ENCODE measurements around the gene RGS16. TPM values are rescaled to one million over a fixed set of nuclear protein-coding genes. Genes with fewer than 3 reads are reported as not detected.

The RGS16 gene
- total and polyA plus RNA-seq, 8 donors: 3.5 to 11.0 (median 6.3) TPM

DNA sequence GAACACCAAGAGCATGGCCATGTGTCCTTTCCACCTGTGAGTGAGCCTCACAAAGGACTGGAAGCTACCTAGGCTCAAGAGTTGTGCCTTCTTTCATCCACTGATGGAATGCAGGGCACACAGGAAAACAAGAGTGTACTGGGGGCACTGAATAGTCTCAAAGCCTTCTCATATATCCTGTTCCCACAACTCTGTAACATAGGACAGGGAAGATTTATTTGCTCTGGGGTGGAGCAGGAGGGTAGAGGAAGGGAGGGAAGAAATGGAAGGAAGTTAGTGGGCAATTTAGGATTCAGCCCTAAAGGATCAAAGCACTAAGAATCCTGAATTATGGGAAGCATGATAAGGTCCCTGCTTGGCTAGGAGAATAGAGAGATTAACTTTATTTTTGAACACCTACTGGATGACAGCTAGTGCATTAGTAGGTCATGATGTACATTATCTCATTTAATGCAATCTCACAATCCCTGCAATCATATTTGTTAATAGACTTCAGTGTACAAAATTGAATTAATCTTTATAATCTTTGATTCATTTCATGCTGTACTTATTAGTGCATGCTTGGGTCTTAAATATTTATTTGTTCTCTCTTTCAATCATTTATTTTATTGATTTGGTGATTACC lies 27.0 kb upstream of the RGS16 start:
- Histone ChIP-seq H3K27ac (no peak overlapping the region), H3K36me3 (no peaks in the 10 kb centered on the region), H3K27me3 (no peaks in the 10 kb centered on the region), H3K4me3 (no peak overlapping the region), H3K9me3 (no peaks in the 10 kb centered on the region), H3K4me1 (peaks cover 0 to 15% of the 10 kb centered on the region in 2 donors)
- ATAC-seq: no peak
- no peak for DNase-seq
- TF ChIP-seq CTCF (IDR thresholded peaks at IDR 0.05): no peak
- intact Hi-C loops (cut with DNase I): no loop called here

GRCh38 chr1:182630586-182630985 lies 26.4 kb upstream of the RGS16 start:
- no peaks in the 10 kb centered on the region for H3K9me3 ChIP-seq
- TF ChIP-seq CTCF (IDR thresholded peaks at IDR 0.05): no peak
- H3K4me3 ChIP-seq: no peak overlapping the region
- no peaks in the 10 kb centered on the region for H3K27me3 ChIP-seq
- DNase-seq (no peak), ATAC-seq (no peak)
- H3K27ac ChIP-seq: no peak overlapping the region
- H3K36me3 ChIP-seq: no peaks in the 10 kb centered on the region
- peaks cover 0 to 15% of the 10 kb centered on the region in 2 donors for H3K4me1 ChIP-seq
- intact Hi-C loops (cut with DNase I): no loop called here

DNA sequence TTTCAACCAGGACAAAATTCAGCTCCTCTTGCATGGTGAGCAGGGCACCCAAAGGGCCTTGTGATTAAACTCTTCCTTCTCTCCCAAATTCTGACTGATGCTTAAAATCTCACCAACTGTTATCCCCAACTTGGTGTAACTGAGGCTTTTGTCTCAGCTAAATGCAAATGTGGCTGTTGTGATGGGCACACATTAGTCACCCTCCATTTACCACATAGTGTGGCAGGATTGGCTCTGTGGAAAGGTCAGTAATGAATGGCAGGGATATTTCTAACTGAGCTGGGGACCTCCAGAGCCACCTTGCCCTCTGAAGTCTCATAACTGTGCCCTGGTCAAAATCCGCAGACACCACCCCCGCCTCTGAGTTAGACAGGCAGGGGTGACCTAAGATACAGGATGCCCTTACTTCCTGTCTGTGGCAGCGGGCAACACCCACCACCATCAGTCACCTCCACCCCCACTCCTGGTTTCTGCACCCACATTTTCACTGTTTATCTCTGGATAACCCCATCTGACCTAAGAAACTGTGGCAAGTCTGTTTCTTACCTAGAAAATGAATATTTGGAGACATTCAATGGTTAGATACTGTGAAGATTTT lies 25.4 kb upstream of the RGS16 start:
- no peak for TF ChIP-seq CTCF (IDR thresholded peaks at IDR 0.05)
- Histone ChIP-seq H3K36me3 (no peaks in the 10 kb centered on the region), H3K27ac (no peak overlapping the region), H3K4me1 (peaks cover 0 to 15% of the 10 kb centered on the region in 2 donors), H3K27me3 (no peaks in the 10 kb centered on the region), H3K9me3 (no peaks in the 10 kb centered on the region), H3K4me3 (no peak overlapping the region)
- DNase-seq (no peak), ATAC-seq (no peak)
- intact Hi-C loops (cut with DNase I): no loop called here

- peaks cover 0 to 15% of the 10 kb centered on the region in 2 donors for H3K4me1 ChIP-seq
- no peaks in the 10 kb centered on the region for H3K36me3 ChIP-seq
- no peaks in the 10 kb centered on the region for H3K9me3 ChIP-seq
- no peak overlapping the region for H3K4me3 ChIP-seq
- H3K27ac ChIP-seq: no peak overlapping the region
- no peaks in the 10 kb centered on the region for H3K27me3 ChIP-seq
- ATAC-seq: no peak
- intact Hi-C loops (cut with DNase I): no loop called here
- DNase-seq: no peak
- no peak for TF ChIP-seq CTCF (IDR thresholded peaks at IDR 0.05)
Observed at GRCh38 chr1:182629080-182629479, 24.9 kb upstream of the RGS16 start.

DNA sequence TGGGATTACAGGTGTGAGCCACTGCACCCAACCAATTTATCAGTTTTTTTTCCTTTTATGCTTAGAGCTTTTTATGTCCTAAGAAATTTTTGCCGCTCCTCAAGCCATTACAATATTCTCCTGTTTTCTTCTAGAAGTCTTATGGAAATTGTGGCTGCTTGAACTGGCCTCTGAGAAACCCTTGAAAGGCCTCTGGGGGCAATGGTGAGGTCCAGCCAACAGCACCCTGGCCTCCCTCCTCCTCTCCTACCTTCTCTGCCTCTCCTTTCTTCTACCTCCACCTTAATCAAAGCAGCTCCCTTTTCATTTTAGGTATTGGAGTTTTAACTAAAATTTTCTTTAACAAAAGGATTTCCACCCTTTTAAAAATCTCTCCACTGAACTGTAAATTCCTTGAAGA lies 24.5 kb upstream of the RGS16 start:
- H3K9me3 ChIP-seq: no peaks in the 10 kb centered on the region
- peaks cover 0 to 15% of the 10 kb centered on the region in 2 donors for H3K4me1 ChIP-seq
- no peak overlapping the region for H3K4me3 ChIP-seq
- H3K36me3 ChIP-seq: no peaks in the 10 kb centered on the region
- ATAC-seq (no peak), DNase-seq (no peak)
- intact Hi-C loops (cut with DNase I): no loop called here
- TF ChIP-seq CTCF (IDR thresholded peaks at IDR 0.05): no peak
- no peak overlapping the region for H3K27ac ChIP-seq
- no peaks in the 10 kb centered on the region for H3K27me3 ChIP-seq
